HL-60/S4 (cell line): ENCODE measurements around the gene OOSP2.
"Not testable (repeated sequence)": the region's sequence is repeated elsewhere in the genome, so short reads cannot be mapped to it uniquely, and the experiment has no call there.

ENCODE experiments used
- in situ Hi-C: fragments of 300-500 bp; cut with MboI; formaldehyde crosslinking; loops from 2 replicates; pipeline ENCODE4 v1.14.3; 2022; ENCODE audit warnings: low sequenced_read_pairs

The OOSP2 gene, protein sequence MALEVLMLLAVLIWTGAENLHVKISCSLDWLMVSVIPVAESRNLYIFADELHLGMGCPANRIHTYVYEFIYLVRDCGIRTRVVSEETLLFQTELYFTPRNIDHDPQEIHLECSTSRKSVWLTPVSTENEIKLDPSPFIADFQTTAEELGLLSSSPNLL

DNA sequence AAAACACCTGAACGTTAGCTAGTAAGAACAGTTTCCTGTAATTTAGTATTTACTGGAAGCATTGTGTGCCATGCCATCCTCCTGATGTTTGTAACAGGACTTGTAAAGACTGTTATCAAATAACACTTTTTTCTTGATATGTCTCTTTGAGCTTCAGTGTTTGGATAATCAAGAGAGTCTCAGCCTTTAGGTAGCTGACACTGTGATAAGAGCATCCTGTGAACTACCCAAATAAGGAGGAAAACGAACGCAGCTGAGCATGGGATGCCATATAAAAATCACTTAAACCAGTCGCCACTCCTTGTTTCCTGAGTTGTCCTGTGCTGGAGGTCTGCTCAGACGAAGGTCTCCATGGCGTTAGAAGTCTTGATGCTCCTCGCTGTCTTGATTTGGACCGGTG, at the start of gene OOSP2:
TSS of gene OOSP2 (plus strand) at position 301 of the 400 bp plus-strand sequence. CDS start at position 352, 51 bp downstream.
- in situ Hi-C loops, result no loop called here

DNA sequence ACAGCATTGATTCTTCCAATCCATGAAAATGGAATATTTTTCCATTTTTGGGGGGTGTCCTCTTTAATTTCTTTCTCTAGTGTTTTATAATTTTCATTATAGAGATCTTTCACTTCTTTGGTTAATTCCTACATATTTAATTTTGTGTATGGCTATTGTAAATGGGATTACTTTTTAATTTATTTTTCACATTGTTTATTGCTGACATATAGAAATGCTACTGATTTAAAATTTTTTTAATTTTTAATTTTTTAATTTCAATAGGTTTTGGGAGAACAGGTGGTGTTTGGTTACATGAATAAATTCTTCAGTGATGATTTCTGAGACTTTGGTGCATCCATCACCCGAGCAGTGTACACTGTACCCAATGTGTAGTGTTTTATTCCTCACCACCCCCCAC, 49.8 kb upstream of the OOSP2 start:
- in situ Hi-C loops, result no loop called here

DNA sequence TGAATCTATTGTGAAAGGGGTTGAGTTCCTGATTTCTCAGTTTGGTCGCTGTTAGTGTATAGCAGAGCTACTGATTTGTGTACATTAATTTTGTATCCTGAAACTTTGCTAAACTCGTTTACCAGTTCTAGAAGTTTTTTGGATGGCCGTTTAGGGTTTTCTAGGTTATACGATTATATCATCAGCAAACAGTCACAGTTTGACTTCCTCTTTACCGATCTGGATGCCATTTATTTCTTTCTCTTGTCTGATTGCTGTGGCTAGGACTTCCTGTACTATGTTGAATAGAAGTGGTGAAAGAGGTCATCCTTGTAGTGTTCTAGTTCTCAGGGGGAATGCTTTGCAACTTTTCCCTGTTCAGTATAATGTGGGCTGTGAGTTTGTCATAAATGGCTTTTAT, 47.8 kb upstream of the OOSP2 start:
- in situ Hi-C loops, result no loop called here

GRCh38 chr11:59997800-59998199, 42.4 kb upstream of the OOSP2 start:
- in situ Hi-C loops, result no loop called here

DNA sequence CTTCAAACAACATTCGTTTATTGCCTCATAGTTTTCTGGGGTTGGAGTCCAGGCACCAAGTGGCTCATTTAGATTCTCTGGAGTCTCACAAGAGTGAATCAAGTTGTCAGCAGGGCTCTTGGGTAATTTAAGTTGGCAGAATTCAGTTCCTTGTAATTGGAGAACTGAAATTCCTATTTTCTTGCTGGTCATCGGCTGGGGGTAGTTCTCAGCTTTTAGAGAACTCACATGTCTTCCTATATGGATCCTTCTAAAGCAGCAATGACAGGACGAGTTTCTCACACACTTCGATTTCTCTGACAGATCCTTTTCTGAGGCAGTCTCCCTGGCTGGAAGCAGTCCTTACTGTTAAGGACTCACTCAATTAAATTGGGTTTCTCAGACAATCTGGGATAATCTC, 40.5 kb upstream of the OOSP2 start:
- in situ Hi-C loops, result no loop called here

DNA sequence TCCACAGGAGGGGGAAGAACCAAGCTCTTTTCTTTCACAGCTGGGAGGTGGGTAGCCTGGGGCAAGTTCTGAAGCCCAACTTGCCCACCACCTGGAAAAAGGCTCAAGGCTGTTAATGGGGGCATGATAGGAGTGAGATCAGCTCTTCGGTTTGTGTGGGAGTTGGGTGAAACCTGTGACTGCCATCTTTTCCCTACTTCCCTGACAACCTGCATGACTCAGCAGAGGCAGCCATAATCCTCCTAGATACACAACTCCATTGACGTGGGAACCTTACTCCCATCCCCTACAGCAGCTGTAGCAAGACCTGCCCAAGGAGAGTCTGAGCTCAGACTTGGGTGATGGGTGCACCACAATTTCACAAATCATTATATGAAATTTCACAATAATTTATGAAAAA, 36.5 kb upstream of the OOSP2 start:
- in situ Hi-C loops, result no loop called here

- in situ Hi-C loops, result no loop called here
Observed at GRCh38 chr11:60005360-60005759, 34.8 kb upstream of the OOSP2 start.

DNA sequence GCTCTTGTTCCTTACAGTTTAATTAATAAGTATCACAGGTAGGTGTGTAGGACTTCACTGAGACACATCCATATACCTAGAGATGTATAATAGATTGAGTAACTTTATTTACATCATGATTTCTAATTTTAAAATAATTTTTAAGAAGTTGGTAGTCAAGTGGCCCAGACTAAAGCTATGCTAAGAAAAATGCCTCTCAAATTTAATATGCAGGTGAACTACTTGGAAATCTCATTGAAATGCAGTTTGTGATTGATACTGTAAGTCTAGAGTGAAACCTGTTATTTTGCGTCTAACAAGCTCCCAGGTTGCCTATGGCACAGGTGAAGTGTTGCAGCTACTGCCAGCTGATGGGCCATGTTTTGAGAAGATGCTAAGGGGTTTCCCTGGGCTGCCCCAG, 23.3 kb upstream of the OOSP2 start, which contains the start of gene OOSP4B:
TSS of gene OOSP4B (plus strand) at position 301 of the 400 bp plus-strand sequence.
- in situ Hi-C loops, result no loop called here

DNA sequence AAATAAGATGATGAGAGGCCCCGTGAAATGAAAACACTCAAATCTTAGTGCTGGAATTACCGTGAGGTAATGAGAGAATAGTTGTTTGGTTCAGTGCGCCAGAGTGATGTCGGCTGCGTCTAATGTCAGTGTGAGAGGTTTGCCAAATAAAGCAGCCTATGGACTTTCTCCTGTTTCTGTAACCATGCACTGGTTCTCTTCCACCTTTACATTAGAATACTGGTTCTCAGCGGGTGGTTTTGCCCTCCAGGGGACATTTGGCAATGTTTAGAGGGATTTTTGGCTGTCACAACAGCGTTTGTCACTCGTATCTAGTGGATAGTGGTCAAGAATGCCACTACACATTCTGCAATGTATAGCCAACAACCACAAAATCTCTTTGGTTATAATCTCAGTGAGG, 22.2 kb upstream of the OOSP2 start:
- in situ Hi-C loops, result no loop called here

DNA sequence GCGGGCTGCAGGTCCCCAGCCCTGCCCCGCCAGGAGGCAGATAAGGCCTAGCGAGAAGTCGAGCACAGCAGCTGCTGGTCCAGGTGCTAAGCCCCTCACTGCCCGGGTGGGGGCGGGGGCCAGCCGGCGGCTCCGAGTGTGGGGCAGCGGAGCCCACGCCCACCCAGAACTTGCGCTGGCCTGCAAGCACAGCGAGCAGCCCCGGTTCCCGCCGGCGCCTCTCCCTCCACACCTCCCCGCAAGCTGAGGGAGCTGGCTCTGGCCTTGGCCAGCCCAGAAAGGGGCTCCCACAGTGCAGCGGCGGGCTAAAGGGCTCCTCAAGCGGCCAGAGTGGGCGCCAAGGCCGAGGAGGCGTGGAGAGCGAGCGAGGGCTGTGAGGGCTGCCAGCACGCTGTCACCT, 19.8 kb upstream of the OOSP2 start:
- in situ Hi-C loops, result not testable (repeated sequence)

GRCh38 chr11:60029015-60029632, 11.1 kb upstream of the OOSP2 start:
- in situ Hi-C loops, result no loop called here

DNA sequence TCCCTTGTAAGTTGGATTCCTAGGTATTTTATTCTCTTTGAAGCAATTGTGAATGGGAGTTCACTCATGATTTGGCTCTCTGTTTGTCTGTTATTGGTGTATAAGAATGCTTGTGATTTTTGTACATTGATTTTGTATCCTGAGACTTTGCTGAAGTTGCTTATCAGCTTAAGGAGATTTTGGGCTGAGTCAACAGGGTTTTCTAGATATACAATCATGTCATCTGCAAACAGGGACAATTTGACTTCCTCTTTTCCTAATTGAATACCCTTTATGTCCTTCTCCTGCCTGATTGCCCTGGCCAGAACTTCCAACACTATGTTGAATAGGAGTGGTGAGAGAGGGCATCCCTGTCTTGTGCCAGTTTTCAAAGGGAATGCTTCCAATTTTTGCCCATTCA, 10.2 kb downstream of the OOSP2 start:
- in situ Hi-C loops, result not testable (repeated sequence)

DNA sequence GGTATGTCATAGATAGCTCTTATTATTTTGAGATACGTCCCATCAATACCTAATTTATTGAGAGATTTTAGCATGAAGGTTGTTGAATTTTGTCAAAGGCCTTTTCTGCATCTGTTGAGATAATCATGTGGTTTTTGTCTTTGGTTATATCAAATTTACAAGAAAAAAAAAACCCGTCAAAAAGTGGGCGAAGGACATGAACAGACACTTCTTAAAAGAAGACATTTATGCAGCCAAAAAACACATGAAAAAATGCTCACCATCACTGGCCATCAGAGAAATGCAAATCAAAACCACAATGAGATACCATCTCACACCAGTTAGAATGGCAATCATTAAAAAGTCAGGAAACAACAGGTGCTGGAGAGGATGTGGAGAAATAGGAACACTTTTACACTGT, 10.6 kb downstream of the OOSP2 start:
- in situ Hi-C loops, result not testable (repeated sequence)

GRCh38 chr11:60056349-60056969, 16.2 kb downstream of the OOSP2 start, which contains the start of gene MS4A3:
MS4A3 (plus strand) TSS chr11:60056665; CDS start chr11:60061161, 4,496 bp downstream.
- in situ Hi-C loops, result no loop called here

DNA sequence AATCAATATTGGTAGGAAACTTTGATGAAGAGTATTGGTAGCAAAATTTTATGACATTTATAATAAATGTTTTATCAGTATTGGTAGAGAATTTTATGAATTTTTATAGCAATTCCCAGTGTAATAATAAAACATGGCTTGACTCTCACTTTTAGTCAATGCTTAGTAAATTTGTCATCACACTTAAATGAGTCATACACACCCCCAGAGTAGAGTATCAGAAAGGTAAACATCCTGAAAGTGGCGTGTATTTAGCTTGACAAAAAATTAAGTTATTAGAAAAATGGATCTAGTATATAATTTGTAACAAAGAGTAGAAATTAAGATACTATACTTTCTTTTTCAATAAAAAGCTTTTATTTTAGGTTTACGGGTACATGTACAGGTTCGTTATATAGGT, 18.8 kb downstream of the OOSP2 start:
- in situ Hi-C loops, result no loop called here

GRCh38 chr11:60059521-60060240, 19.5 kb downstream of the OOSP2 start:
- in situ Hi-C loops, result no loop called here

DNA sequence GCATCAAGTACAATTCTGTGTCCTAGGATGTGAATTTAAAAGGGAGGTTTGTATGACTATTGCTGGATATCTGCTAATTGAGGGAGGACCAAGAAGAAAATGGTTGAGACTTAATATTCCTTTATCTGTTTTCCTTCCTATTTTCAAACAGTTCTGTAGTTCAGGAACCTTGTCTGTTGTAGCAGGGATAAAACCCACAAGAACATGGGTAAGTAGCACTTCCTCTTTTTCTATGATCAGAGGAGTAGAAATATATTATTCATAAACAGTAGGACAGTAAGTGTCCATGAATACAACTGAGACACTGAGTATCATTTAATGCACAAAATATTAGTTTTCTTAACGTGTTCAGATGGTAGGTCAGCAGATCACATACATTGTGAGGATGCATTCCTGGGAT, 23.9 kb downstream of the OOSP2 start:
- in situ Hi-C loops, result no loop called here

- in situ Hi-C loops, result no loop called here
Observed at GRCh38 chr11:60065801-60066200, 25.6 kb downstream of the OOSP2 start.

DNA sequence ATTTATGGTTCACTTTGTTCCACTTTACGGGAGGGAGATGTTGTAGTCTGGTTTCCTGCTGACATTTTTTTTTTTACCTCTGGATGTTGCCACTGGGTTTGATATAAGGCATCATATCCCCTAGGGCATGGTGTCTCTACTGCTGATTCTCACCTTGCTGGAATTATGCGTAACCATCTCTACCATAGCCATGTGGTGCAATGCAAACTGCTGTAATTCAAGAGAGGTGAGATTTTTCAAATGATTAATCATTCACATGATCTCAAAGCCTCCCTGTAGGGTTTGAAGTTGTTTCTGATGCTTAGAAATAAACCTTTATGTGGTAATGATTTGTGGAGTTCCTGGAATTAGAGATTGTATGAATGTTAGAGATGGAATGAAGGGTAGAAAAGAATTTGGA, 29.2 kb downstream of the OOSP2 start:
- in situ Hi-C loops, result no loop called here

GRCh38 chr11:60071644-60072043, 31.4 kb downstream of the OOSP2 start:
- in situ Hi-C loops, result not testable (repeated sequence)

- in situ Hi-C loops, result no loop called here
Observed at GRCh38 chr11:60077216-60077817, 37.1 kb downstream of the OOSP2 start.
